ENCODE results near the gene SLC22A5.

SLC22A5 gene

GRCh38 chr5:132369474-132370180 is at the start of gene SLC22A5:
TSS of gene SLC22A5 (plus strand) at chr5:132369710. CDS start at chr5:132369973, 263 bp downstream.
- DNase-seq (ENCODE audit: low read depth in 2 of 2, low spot score in 1 of 2), result peak; percentile 36 to 39

- DNase-seq (ENCODE audit: low read depth in 2 of 2, low spot score in 1 of 2), result no peak
Measured at GRCh38 chr5:132319975-132320374, 49.5 kb upstream of the SLC22A5 start.

- DNase-seq (ENCODE audit: low read depth in 2 of 2, low spot score in 1 of 2), result no peak
Measured at GRCh38 chr5:132321109-132321721, 48.3 kb upstream of the SLC22A5 start.

- DNase-seq (ENCODE audit: low read depth in 2 of 2, low spot score in 1 of 2), result no peak
Measured at GRCh38 chr5:132322266-132322665, 47.2 kb upstream of the SLC22A5 start.

- DNase-seq (ENCODE audit: low read depth in 2 of 2, low spot score in 1 of 2), result no peak
Measured at GRCh38 chr5:132323202-132323601, 46.3 kb upstream of the SLC22A5 start.

GRCh38 chr5:132325691-132326090 is 43.8 kb upstream of the SLC22A5 start:
- no peak for DNase-seq (ENCODE audit: low read depth in 2 of 2, low spot score in 1 of 2)

- no peak for DNase-seq (ENCODE audit: low read depth in 2 of 2, low spot score in 1 of 2)
Measured at GRCh38 chr5:132327252-132327955, 42.1 kb upstream of the SLC22A5 start.

GRCh38 chr5:132334812-132335211 is 34.7 kb upstream of the SLC22A5 start:
- no peak for DNase-seq (ENCODE audit: low read depth in 2 of 2, low spot score in 1 of 2)

- no peak for DNase-seq (ENCODE audit: low read depth in 2 of 2, low spot score in 1 of 2)
Measured at GRCh38 chr5:132335402-132335801, 34.1 kb upstream of the SLC22A5 start.

GRCh38 chr5:132339502-132339901 is 30.0 kb upstream of the SLC22A5 start:
- no peak for DNase-seq (ENCODE audit: low read depth in 2 of 2, low spot score in 1 of 2)

GRCh38 chr5:132342291-132343180 is 27.0 kb upstream of the SLC22A5 start:
- DNase-seq (ENCODE audit: low read depth in 2 of 2, low spot score in 1 of 2), result no peak

- DNase-seq (ENCODE audit: low read depth in 2 of 2, low spot score in 1 of 2), result no peak
Measured at GRCh38 chr5:132344775-132345514, 24.6 kb upstream of the SLC22A5 start.

- DNase-seq (ENCODE audit: low read depth in 2 of 2, low spot score in 1 of 2), result no peak
Measured at GRCh38 chr5:132353486-132353995, 16.0 kb upstream of the SLC22A5 start.

- no peak for DNase-seq (ENCODE audit: low read depth in 2 of 2, low spot score in 1 of 2)
Measured at GRCh38 chr5:132354381-132355139, 14.9 kb upstream of the SLC22A5 start.

- DNase-seq (ENCODE audit: low read depth in 2 of 2, low spot score in 1 of 2), result no peak
Measured at GRCh38 chr5:132355140-132355765, 14.3 kb upstream of the SLC22A5 start.

- DNase-seq (ENCODE audit: low read depth in 2 of 2, low spot score in 1 of 2), result no peak
Measured at GRCh38 chr5:132358775-132359174, 10.7 kb upstream of the SLC22A5 start.

GRCh38 chr5:132362086-132362485 is 7.4 kb upstream of the SLC22A5 start:
- DNase-seq (ENCODE audit: low read depth in 2 of 2, low spot score in 1 of 2), result no peak

- no peak for DNase-seq (ENCODE audit: low read depth in 2 of 2, low spot score in 1 of 2)
Measured at GRCh38 chr5:132363431-132364112, 5.9 kb upstream of the SLC22A5 start.

GRCh38 chr5:132364319-132364718 is 5.2 kb upstream of the SLC22A5 start:
- no peak for DNase-seq (ENCODE audit: low read depth in 2 of 2, low spot score in 1 of 2)
